Transverse colon (tissue), 4 donors: ENCODE measurements around the gene ZNF23. TPM values are rescaled to one million over a fixed set of nuclear protein-coding genes. Genes with fewer than 3 reads are reported as not detected.
A peak's percentile ranks its signal among the peaks of the same experiment; 100 is the strongest.

Source experiments
- DNase-seq: peaks from one replicate; pipeline ENCODE4 v3.0.0-alpha.2; 2019
- H3K27ac ChIP-seq, 4 donors: fragments of 200-600 bp; sonication (generic); 2 replicates each; pipeline ENCODE4 v1.5.1; 2016 to 2018; ENCODE audit warnings: inconsistent platforms in 4 of 4
- H3K27me3 ChIP-seq: fragments of 200-600 bp; sonication (generic); 2 replicates; pipeline ENCODE4 v1.5.1; 2017; ENCODE audit warnings: inconsistent platforms
- H3K36me3 ChIP-seq, 4 donors: fragments of 200-600 bp; sonication (generic); 2 replicates each; pipeline ENCODE4 v1.5.1; 2017 to 2019; ENCODE audit warnings: inconsistent platforms in 4 of 4
- H3K4me1 ChIP-seq, 4 donors: fragments of 200-600 bp; sonication (generic); 2 replicates each; pipeline ENCODE4 v1.5.1; 2017 to 2020; ENCODE audit warnings: inconsistent platforms in 4 of 4
- H3K4me3 ChIP-seq, 4 donors: fragments of 200-600 bp; sonication (generic); 1 replicate in 1 of 4; 2 replicates in 3 of 4; pipeline versions ENCODE4 v1.5.1 to v1.6.1; 2017 to 2019; ENCODE audit warnings: inconsistent platforms in 4 of 4
- H3K9me3 ChIP-seq, 2 donors: fragments of 200-600 bp; sonication (generic); 2 replicates each; pipeline ENCODE4 v1.5.1; 2017 to 2019; ENCODE audit warnings: inconsistent platforms in 2 of 2
- EP300 ChIP-seq: sonication (generic); formaldehyde crosslinking; IDR thresholded peaks from one replicate; pipeline ENCODE4 v1.6.1; 2017; ENCODE audit warnings: antibody characterized with exemption, low read depth
- POLR2A ChIP-seq: fragments of 450-650 bp; IDR thresholded peaks from one replicate; pipeline ENCODE4 v1.6.1; 2016; ENCODE audit warnings: antibody characterized with exemption, mild to moderate bottlenecking, moderate library complexity
- POLR2AphosphoS5 ChIP-seq, 3 donors: sonication (generic); formaldehyde crosslinking; IDR thresholded peaks; one replicate each; pipeline ENCODE4 v1.6.1; 2016; ENCODE audit warnings: antibody characterized with exemption in 3 of 3
- WGBS, 2 donors: methylation state at CpG; one replicate each; pipeline ENCODE4 v1.1.5; 2018; ENCODE audit warnings: low coverage in 1 of 2; 5-methylcytosine and 5-hydroxymethylcytosine counted together
- in situ Hi-C, 4 donors: fragments of 200-750 bp; cut with MboI; loops; one replicate each; pipeline versions ENCODE4 v1.15.0 to v1.15.1; 2017; ENCODE audit warnings: low sequenced_read_pairs in 3 of 4, low pct_ligation_motif_present in 1 of 4, low pct_unique_long_range_greater_than_20kb in 1 of 4
- intact Hi-C: fragments of 100-400 bp; cut with DNase I; formaldehyde crosslinking; loops from one replicate; pipeline ENCODE4 v1.15.1; 2023; ENCODE audit warnings: low total_unique reads
- total RNA-seq, 4 donors: library from RNA; depleted of rRNA; stranded (reverse); fragments of >200 nt; gene quantifications; one replicate each; pipeline ENCODE4 v1.1.0, GENCODE V29; 2016
- TF ChIP-seq, protein P1 (sequence below), 5 experiments: fragments of 200-600 bp in 3 of 5; fragments of 450-650 bp in 2 of 5; sonication (generic) in 3 of 5; IDR thresholded peaks; 1 replicate in 2 of 5; 2 replicates in 3 of 5; pipeline ENCODE4 v1.5.1; 2016 to 2017; ENCODE audit warnings: antibody characterized with exemption in 5 of 5, inconsistent platforms in 3 of 5, mild to moderate bottlenecking in 2 of 5, moderate library complexity in 1 of 5

ZNF23 gene
- total RNA-seq, 4 donors from 2014 or later: 5.0 to 12.2 (median 7.0) TPM

DNA sequence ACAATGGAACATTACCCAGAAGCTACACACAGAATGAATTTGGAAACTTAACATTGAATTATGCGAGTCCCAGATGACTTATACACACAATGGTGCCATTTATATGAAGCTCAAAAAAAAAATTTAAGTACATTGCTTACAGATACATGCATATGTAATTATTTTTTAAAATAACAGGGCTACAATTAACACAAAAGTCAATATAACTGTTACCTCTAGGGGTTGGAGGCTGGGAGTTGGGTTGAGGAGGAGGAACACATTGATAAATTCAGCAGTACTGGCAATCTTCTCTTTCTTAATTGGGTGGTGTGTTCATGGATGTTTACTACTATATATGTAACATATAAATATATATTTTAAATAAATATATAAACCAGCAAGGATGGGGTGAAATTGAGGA is 1.1 kb downstream of the ZNF23 start:
- peaks cover 0 to 2% (median 0%) of the 10 kb centered on the region in 4 donors for H3K36me3 ChIP-seq
- in situ Hi-C loops: no loop called here
- 88 to 97% methylated on average over 1 of the region's 1 CpG for WGBS, 2 donors

DNA sequence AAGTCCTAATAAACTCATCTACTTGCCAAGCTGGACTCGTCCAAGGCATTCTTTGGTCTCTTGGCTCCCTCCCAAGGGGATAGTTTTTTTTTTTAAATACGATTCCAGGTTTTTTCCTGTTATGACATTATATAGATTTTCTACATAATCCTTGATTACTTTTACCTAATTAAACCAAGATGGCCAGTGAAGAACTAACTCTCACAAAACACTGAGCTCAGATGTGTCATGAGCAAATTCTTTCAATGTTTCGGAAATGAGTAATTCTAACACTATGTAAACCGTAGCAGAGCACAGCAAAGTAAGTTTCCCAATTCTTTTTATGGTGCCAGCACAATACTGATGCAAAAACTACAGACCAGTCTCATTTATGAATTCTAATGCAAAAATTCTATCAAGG is 1.8 kb downstream of the ZNF23 start:
- no peak for DNase-seq
- Histone ChIP-seq H3K27me3 (no peaks in the 10 kb centered on the region), H3K27ac (no peak overlapping the region), H3K4me1 (peaks cover 4 to 27% (median 14%) of the 10 kb centered on the region in 4 donors), H3K4me3 (no peak overlapping the region), H3K9me3 (no peaks in the 10 kb centered on the region), H3K36me3 (peaks cover 0 to 10% (median 3%) of the 10 kb centered on the region in 4 donors)
- TF ChIP-seq POLR2A (no peak), POLR2AphosphoS5 (IDR thresholded peaks at IDR 0.05) (no peak), EP300 (no peak)
- TF ChIP-seq, protein P1, sequence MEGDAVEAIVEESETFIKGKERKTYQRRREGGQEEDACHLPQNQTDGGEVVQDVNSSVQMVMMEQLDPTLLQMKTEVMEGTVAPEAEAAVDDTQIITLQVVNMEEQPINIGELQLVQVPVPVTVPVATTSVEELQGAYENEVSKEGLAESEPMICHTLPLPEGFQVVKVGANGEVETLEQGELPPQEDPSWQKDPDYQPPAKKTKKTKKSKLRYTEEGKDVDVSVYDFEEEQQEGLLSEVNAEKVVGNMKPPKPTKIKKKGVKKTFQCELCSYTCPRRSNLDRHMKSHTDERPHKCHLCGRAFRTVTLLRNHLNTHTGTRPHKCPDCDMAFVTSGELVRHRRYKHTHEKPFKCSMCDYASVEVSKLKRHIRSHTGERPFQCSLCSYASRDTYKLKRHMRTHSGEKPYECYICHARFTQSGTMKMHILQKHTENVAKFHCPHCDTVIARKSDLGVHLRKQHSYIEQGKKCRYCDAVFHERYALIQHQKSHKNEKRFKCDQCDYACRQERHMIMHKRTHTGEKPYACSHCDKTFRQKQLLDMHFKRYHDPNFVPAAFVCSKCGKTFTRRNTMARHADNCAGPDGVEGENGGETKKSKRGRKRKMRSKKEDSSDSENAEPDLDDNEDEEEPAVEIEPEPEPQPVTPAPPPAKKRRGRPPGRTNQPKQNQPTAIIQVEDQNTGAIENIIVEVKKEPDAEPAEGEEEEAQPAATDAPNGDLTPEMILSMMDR (IDR thresholded peaks at IDR 0.05): no peak
- 72 to 77% methylated on average over 4 of the region's 4 CpGs for WGBS, 2 donors
- in situ Hi-C loops (no loop called here), intact Hi-C loops (no loop called here)

More for the DNA sequence above, 1.1 kb downstream of the ZNF23 start:
- Histone ChIP-seq H3K4me1 (peaks cover 4 to 27% (median 14%) of the 10 kb centered on the region in 4 donors), H3K9me3 (no peaks in the 10 kb centered on the region), H3K4me3 (peak overlapping the region in 3 of 4 donors; percentile 70 to 97 (median 75)), H3K27me3 (no peaks in the 10 kb centered on the region), H3K27ac (no peak overlapping the region)
- TF ChIP-seq POLR2A (no peak), POLR2AphosphoS5 (IDR thresholded peaks at IDR 0.05) (no peak)
- TF ChIP-seq, protein P1 (IDR thresholded peaks at IDR 0.05): no peak
- DNase-seq: no peak
- intact Hi-C loops: no loop called here

DNA sequence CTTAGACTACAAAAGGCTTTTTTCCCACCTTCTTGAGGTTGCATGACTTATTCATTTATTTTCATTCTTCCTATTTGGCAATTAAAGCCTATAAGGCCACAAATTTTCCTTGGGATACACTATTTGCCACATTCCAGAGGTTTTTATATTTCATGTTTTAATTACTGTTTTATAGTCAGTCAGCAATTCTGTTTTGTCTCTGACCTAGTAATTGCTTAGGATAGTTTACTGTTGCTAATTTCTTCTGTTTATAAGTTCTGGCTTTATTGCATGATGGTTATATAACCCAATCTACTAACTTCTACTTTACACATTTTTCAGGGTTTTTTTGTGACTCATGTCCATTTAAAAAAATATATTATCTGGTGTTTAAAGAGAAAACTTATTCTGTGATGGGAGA is 2.5 kb downstream of the ZNF23 start:
- no peaks in the 10 kb centered on the region for H3K27me3 ChIP-seq
- TF ChIP-seq, protein P1 (IDR thresholded peaks at IDR 0.05): no peak
- TF ChIP-seq POLR2A (no peak), POLR2AphosphoS5 (IDR thresholded peaks at IDR 0.05) (no peak)
- DNase-seq: no peak
- no peak overlapping the region for H3K4me3 ChIP-seq
- intact Hi-C loops (no loop called here), in situ Hi-C loops (no loop called here)
- peaks cover 4 to 27% (median 14%) of the 10 kb centered on the region in 4 donors for H3K4me1 ChIP-seq
- H3K36me3 ChIP-seq: peaks cover 0 to 13% (median 5%) of the 10 kb centered on the region in 4 donors
- no peak overlapping the region for H3K27ac ChIP-seq
- no peaks in the 10 kb centered on the region for H3K9me3 ChIP-seq

DNA sequence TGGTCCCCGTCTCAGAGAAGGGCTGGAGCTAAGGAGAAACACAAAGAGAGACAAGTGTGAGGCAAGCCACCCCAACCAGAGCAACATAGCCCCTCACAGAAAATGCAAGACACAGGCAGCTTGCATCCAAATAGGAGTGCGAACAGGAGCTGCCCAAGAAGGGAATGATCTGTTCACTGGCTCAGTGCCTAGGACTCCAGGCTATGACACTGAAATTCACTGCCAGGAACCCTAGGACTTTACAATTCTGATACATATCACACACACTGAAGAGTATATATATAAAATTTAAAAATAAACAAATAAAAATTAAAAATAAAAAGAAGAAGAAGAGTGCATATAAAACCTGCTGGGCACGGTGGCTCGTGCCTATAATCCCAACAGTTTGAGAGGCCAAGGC is 5.2 kb downstream of the ZNF23 start:
- 97% methylated on average over 3 to 4 of the region's 4 CpGs for WGBS, 2 donors
- in situ Hi-C loops: no loop called here
- Histone ChIP-seq H3K36me3 (peaks cover 0 to 36% (median 17%) of the 10 kb centered on the region in 4 donors), H3K4me1 (peaks cover 4 to 21% (median 12%) of the 10 kb centered on the region in 4 donors), H3K27ac (no peak overlapping the region), H3K9me3 (no peaks in the 10 kb centered on the region), H3K4me3 (no peak overlapping the region), H3K27me3 (no peaks in the 10 kb centered on the region)
- TF ChIP-seq POLR2AphosphoS5 (IDR thresholded peaks at IDR 0.05) (no peak), POLR2A (no peak), EP300 (no peak)
- TF ChIP-seq, protein P1 (IDR thresholded peaks at IDR 0.05): no peak
- DNase-seq: no peak
- intact Hi-C loops: no loop called here
